GM21526 (cell line): ENCODE data around the gene ZSWIM7.
"Not testable (repeated sequence)": the region's sequence is repeated elsewhere in the genome, so short reads cannot be mapped to it uniquely, and the experiment has no call there.

Experiments
- ATAC-seq: cut with Tn5 transposase; IDR thresholded peaks from one replicate; pipeline ENCODE4 v1.9.1; 2021; ENCODE audit warnings: moderate library complexity; ENCODE audit not compliant: unreplicated experiment, low FRiP score

ZSWIM7 gene

GRCh38 chr17:15958484-15958854 lies 41.0 kb downstream of the ZSWIM7 start:
- no peak for ATAC-seq

- no peak for ATAC-seq
These were observed 41.7 kb downstream of the ZSWIM7 start for GRCh38 chr17:15957608-15958307.

- ATAC-seq: no peak
These were observed 42.3 kb downstream of the ZSWIM7 start for GRCh38 chr17:15957206-15957605.

- ATAC-seq: no peak
These were observed 43.5 kb downstream of the ZSWIM7 start for GRCh38 chr17:15955793-15956541.

GRCh38 chr17:15954222-15954621 lies 45.3 kb downstream of the ZSWIM7 start:
- ATAC-seq: no peak

GRCh38 chr17:15952916-15953790 lies 46.4 kb downstream of the ZSWIM7 start:
- ATAC-seq: no peak

GRCh38 chr17:15952048-15952532 lies 47.4 kb downstream of the ZSWIM7 start:
- ATAC-seq: no peak

- ATAC-seq: no peak
These were observed 48.0 kb downstream of the ZSWIM7 start for GRCh38 chr17:15951368-15952047.

- no peak for ATAC-seq
These were observed 51.3 kb downstream of the ZSWIM7 start for GRCh38 chr17:15947976-15948752.

GRCh38 chr17:15947271-15947670 lies 52.2 kb downstream of the ZSWIM7 start:
- ATAC-seq: no peak

- no peak for ATAC-seq
These were observed 52.8 kb downstream of the ZSWIM7 start for GRCh38 chr17:15946611-15947120.

- ATAC-seq: no peak
These were observed 53.8 kb downstream of the ZSWIM7 start for GRCh38 chr17:15945527-15946191.

- ATAC-seq: no peak
These were observed 54.6 kb downstream of the ZSWIM7 start, which contains the start of gene ADORA2B for GRCh38 chr17:15944759-15945526. ADORA2B (plus strand) TSS chr17:15945130; CDS start chr17:15945249, 119 bp downstream.

- no peak for ATAC-seq
These were observed 55.3 kb downstream of the ZSWIM7 start for GRCh38 chr17:15943971-15944758.

GRCh38 chr17:15942207-15942833 lies 57.2 kb downstream of the ZSWIM7 start:
- ATAC-seq: no peak

- ATAC-seq: no peak
These were observed 57.7 kb downstream of the ZSWIM7 start for GRCh38 chr17:15941781-15942180.

GRCh38 chr17:15936481-15936880 lies 63.0 kb downstream of the ZSWIM7 start:
- ATAC-seq: not testable (repeated sequence)
